PFSK-1 (cell line): ENCODE measurements around the gene TATDN3.

ENCODE experiments used
- POLR2AphosphoS5 ChIP-seq: IDR thresholded peaks from 2 replicates; pipeline ENCODE4 v1.6.1; 2012; ENCODE audit warnings: low read depth, mild to moderate bottlenecking, control low read depth, low read length, moderate library complexity
- TAF1 ChIP-seq: IDR thresholded peaks from 2 replicates; pipeline ENCODE4 v1.6.1; 2012; ENCODE audit warnings: low read length, control low read depth, borderline replicate concordance; ENCODE audit not compliant: insufficient read depth

GRCh38 chr1:212794561-212795014, 2.9 kb downstream of the TATDN3 start:
- TF ChIP-seq POLR2AphosphoS5 (no peak), TAF1 (no peak)
